ENCODE data around the gene EEF1A2.
A peak's percentile ranks its signal among the peaks of the same experiment; 100 is the strongest.

EEF1A2 gene

GRCh38 chr20:63497946-63498935, 642 bp downstream of the EEF1A2 start:
- DNase-seq, result no peak

- DNase-seq, result no peak
These were observed 1.5 kb downstream of the EEF1A2 start for GRCh38 chr20:63497138-63497945.

DNA sequence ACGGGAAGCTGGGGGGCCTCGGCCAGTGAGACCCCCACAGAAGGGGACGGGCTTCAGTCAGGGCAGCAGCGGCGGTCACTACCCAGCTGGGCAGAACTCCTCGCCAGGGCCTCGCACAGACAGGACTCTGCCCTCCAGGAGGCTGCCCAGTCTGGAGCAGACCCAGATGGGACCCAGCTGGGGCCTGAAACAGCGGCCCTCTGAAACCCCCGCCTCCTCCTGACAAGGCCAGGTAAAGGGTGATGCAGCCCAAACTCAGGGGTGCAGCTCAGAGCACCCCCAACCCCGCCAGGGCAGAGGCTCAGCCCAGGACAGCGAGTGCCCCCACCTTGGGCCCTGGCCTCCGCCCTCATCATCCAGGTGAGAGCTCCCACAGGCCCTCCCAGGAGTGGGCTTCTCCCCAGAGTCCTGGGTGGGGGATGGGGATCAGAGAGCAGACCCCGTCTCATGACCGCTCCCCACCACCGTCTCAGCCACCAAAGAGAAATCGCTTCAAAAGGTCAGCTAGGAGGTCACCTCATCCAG, 2.2 kb downstream of the EEF1A2 start:
- no peak for DNase-seq

- DNase-seq, result peak; percentile 76
These were observed 2.9 kb downstream of the EEF1A2 start for GRCh38 chr20:63495741-63496595.

GRCh38 chr20:63495167-63495720, 3.6 kb downstream of the EEF1A2 start:
- no peak for DNase-seq

DNA sequence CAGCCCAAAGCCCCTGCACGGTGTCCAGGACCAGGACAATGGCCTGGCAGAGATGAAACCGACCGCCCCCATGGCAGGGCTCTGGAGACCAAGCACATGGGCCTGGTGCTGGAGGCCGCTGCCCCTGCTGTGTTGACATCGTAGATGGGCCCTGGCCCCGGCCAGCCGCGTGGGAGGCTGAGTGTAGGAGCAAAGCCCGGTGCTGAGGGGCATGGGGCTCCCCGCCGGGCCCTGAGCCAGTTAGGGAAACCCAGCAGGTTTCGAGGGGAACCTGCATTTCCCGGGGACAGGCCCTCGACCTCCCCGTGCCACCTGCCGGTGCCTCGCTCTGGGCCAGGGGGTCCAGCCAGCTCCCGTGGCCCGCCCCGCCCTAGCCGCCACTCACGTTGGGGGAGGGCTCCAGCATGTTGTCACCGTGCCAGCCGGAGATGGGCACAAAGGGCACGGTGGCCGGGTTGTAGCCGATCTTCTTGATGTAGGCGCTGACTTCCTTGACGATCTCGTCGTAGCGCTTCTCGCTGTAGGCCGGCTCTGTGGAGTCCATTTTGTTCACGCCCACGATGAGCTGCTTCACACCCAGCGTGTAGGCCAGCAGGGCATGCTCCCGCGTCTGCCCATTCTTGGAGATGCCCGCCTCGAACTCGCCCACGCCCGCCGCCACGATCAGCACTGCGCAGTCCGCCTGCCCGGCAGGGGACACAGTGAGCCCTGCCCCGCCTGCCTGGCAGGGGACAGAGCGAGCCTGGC, 4.3 kb downstream of the EEF1A2 start:
- no peak for DNase-seq

- DNase-seq, result no peak
These were observed 4.8 kb downstream of the EEF1A2 start for GRCh38 chr20:63494084-63494419.

- DNase-seq, result no peak
These were observed 5.3 kb downstream of the EEF1A2 start for GRCh38 chr20:63493563-63494020.

GRCh38 chr20:63492982-63493381, 5.9 kb downstream of the EEF1A2 start:
- DNase-seq, result no peak

GRCh38 chr20:63492518-63492917, 6.4 kb downstream of the EEF1A2 start:
- DNase-seq, result no peak

GRCh38 chr20:63491635-63492230, 7.2 kb downstream of the EEF1A2 start:
- no peak for DNase-seq

DNA sequence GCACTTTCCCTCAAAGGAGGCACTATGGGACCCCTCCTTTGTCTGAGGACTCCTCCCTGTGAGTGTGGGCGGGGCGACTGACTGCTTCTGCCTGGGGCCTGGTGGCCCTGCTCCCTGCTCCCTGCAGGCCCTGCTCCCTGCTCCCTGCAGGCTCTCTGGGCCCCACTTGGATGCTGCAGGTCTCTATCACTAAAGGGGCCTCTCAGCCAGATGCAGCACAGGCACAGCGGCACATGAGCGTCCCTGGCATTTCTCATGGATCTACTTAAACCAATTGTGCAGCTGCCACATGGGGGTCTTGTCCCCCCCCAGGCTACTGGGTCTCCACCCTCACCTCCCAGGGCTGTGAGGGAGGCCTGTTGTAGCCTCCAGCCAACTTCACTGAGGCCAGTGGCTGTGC, 7.8 kb downstream of the EEF1A2 start:
- no peak for DNase-seq

GRCh38 chr20:63490416-63490815, 8.5 kb downstream of the EEF1A2 start:
- DNase-seq, result no peak

DNA sequence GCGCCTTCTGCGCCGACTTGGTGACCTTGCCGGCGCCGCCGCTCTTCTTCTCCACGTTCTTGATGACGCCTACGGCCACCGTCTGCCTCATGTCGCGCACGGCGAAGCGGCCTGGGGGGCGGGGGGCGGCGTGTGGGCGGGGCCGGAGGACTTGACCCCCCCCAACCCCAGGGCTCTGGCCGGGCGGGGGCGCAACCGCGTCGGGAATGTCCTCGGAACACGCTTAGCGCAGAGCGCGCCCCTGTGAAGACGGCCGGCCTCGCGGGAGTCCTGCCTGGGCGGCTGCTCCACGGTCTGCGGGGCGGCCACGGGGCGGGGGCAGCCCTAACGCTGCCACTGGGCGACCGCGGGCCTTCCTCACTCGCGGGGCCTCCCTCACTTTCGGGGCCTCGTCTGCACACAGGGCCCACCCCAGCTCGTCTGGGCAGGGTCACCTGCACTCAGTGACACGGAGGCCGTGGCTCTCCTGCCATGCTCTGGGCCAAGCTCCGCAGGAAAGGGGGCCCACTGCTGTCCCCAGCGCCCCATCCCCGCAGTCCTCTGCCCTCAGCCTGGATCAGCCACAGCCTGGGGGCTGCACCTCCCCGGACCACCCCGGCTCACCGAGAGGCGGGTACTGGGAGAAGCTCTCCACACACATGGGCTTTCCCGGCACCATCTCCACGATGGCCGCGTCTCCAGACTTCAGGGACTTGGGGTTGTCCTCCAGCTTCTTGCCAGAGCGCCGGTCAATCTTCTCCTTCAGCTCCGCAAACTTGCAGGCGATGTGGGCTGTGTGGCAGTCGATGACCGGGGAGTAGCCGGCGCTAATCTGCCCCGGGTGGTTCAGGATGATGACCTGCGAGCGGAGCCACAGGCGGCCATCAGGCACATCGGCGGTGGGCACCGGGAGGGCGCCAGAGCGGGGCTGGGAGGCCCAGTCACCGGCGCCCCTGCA, 10.3 kb downstream of the EEF1A2 start:
- no peak for DNase-seq

- no peak for DNase-seq
These were observed 11.1 kb downstream of the EEF1A2 start for GRCh38 chr20:63487781-63488241.

DNA sequence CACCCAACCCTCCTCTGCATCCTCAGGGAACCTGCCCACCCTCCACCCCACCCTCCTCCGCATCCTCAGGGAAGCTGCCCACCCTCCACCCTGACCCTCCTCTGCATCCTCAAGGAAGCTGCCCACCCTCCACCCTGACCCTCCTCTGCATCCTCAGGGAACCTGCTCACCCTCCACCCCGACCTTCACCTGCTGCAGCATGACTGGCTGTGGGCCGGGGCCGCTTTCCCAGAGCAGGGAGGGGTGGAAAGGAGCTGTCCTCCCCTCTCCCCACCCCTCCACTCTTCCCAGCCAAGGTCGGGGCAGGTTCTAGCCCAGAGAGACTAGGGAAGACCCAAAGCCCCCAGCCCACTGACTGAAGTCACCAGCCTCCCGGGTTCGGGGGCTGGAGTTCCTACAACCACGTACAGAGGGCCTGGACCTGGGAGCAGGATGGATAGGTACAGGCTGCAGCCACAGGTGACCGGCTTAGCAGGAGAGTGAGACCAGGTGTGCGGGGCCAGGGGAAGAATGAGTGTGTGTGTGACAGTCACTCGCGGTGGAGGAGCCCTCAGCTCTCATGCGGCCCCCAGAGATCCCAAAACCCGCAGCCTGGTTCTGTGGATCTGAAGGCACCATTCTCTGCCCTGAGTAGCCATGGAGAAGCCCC, 11.6 kb downstream of the EEF1A2 start:
- no peak for DNase-seq

DNA sequence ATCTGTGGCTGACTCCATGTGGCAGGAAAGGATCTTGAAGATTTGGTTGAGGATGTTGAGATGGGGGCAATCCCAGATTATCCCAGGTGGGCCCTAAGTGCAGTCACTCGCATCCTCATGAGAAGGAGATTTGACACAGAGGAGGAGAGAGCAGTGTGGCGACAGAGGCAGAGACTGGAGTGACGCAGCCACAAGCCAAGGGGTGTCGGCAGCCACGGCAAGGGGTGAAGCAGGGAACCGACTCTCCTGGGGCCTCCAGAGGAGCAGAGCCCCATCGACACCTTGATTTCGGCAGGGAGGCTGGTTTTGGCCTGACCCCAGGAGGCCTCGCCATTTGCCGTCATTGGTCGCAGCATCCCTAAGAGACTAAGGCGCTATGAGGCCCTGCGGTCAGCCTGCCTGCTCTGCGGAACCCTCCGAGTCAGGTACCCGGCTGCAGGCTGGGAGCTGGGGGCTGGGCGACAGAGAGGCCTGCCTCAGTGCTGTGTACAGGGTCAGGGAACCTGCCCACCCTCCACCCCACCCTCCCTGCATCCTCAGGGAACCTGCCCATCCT, 12.5 kb downstream of the EEF1A2 start:
- DNase-seq, result no peak

DNA sequence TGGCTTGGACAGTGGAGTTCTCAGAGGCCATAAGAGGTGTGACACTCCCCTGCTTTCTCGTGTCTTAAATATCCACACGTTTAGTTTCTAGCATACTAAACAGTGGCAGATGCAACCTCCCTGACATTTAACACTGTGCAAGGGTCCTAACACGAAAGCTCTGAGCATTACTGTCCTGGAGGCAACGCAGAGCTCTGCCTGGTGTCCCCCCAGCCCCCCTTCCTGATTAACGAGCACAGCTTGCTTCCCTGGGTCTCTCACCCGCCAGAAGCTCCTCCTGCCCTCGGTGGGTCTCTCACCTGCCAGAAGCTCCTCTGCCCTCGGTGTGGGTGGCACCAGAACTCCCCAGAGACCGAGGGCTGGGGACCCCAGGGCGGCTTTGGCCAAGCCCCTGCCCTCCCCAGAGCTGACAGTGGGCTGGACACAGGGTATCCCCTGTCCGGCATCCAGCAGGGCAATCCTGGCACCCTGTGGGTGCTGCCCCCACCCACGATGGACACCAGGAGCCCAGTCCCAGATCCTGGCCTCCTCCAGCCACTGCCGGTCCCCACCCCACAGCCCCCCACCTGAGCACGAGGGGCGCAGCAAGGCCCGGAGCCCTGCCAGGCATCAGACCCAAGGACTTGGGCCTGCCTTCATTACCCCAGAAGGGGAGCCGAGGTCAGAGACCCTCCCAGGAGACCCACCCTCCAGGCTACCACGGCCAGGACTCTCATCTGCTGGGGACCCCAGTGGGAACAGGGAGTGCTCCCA, 14.1 kb downstream of the EEF1A2 start:
- DNase-seq, result no peak

All from CD4-positive, alpha-beta T cell treated with Interleukin-17A for 1 hour (primary cell).